Urinary bladder (tissue), 4 donors: ENCODE measurements around the gene GPR158. TPM values are rescaled to one million over a fixed set of nuclear protein-coding genes. Genes with fewer than 3 reads are reported as not detected.

Experiments used
- DNase-seq: peaks from one replicate; pipeline ENCODE4 v3.0.0-alpha.2; 2015; ENCODE audit errors: extremely low spot score
- H3K27ac ChIP-seq: one replicate; pipeline ENCODE4 v1.5.1; 2013; ENCODE audit warnings: low read depth, mild to moderate bottlenecking, moderate library complexity
- H3K36me3 ChIP-seq: one replicate; pipeline ENCODE4 v1.6.1; 2013; ENCODE audit warnings: mild to moderate bottlenecking, moderate library complexity; ENCODE audit not compliant: insufficient read depth
- H3K4me1 ChIP-seq: one replicate; pipeline ENCODE4 v1.6.1; 2013; ENCODE audit warnings: mild to moderate bottlenecking, moderate library complexity; ENCODE audit not compliant: insufficient read depth
- H3K4me3 ChIP-seq: one replicate; pipeline ENCODE4 v1.5.1; 2013; ENCODE audit warnings: low read depth, low read length
- WGBS: extraction: QIAGEN DNeasy Blood & Tissue Kit; methylation state at CpG from one replicate; pipeline ENCODE4 v1.1.7; 2013; 5-methylcytosine and 5-hydroxymethylcytosine counted together
- polyA plus RNA-seq: library from polyadenylated mRNA; stranded (reverse); fragments of 200-250 nt; gene quantifications from one replicate; pipeline ENCODE4 v1.2.3, GENCODE V29; 2013
- total RNA-seq: library from RNA; depleted of rRNA; stranded (reverse); fragments of >200 nt; gene quantifications from one replicate; pipeline ENCODE4 v1.2.3, GENCODE V29; 2014
- donor health status: healthy with polysubstance abuse.
- donor health status: healthy.

Gene GPR158
- total and polyA plus RNA-seq, 2 donors: 0.14 to 0.69 TPM

- no peak overlapping the region for H3K4me3 ChIP-seq
- no peak overlapping the region for H3K27ac ChIP-seq
- no peaks in the 10 kb centered on the region for H3K4me1 ChIP-seq
- 76% methylated on average over 2 of the region's 2 CpGs for WGBS
- no peaks in the 10 kb centered on the region for H3K36me3 ChIP-seq
- no peak for DNase-seq
Measured at GRCh38 chr10:25425776-25426175, 251.0 kb downstream of the GPR158 start.

GRCh38 chr10:25436431-25436830, 261.6 kb downstream of the GPR158 start:
- no peak for DNase-seq
- WGBS: 69% methylated on average over 2 of the region's 2 CpGs
- Histone ChIP-seq H3K4me3 (no peak overlapping the region), H3K27ac (no peak overlapping the region), H3K4me1 (no peaks in the 10 kb centered on the region), H3K36me3 (no peaks in the 10 kb centered on the region)

DNA sequence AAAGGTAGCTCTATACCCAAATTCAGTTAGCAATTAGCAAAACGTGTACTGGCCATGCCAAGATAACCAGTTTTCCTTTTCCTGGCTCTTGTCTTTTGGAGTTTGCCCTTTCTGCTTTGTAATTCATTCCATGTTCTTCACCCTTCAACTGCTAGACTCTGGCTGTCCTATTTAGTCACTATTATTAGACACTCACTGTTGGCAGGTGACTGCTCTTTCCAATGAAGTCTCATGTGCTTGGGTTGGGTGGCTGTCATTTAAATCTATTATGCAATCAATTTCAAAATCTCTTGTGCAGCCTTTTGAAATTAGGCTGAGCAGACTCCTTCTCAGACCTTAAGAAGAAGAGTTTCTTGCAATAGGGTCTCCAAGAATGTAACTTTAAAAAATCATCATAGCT, 266.5 kb downstream of the GPR158 start:
- Histone ChIP-seq H3K27ac (no peak overlapping the region), H3K4me3 (no peak overlapping the region)

DNA sequence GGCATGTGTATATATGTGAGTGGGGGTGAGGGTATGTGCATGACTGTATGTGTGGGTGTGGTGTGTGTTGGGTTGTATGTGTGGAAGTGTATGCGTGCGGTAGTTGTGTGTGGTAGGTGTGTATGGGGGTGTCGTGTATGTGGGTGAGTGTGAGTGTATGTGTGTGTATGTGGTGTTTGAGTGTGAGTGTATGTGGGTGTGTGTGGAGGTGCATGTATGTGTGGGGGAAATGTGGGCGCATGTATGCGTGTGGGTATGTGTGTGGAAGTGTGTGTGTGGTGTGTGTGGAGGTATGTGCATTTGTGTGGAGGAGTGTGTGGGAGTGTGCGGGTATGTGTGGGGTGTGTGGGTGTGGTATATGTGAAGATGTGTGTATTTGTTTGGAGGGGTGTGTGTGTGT, 269.5 kb downstream of the GPR158 start:
- WGBS: 81% methylated on average over 6 of the region's 6 CpGs
- DNase-seq: no peak
- H3K4me3 ChIP-seq: no peak overlapping the region
- no peaks in the 10 kb centered on the region for H3K4me1 ChIP-seq
- no peak overlapping the region for H3K27ac ChIP-seq
- no peaks in the 10 kb centered on the region for H3K36me3 ChIP-seq

More for the DNA sequence above, 266.5 kb downstream of the GPR158 start:
- WGBS: 70% methylated on average over 1 of the region's 1 CpG
- Histone ChIP-seq H3K4me1 (no peaks in the 10 kb centered on the region), H3K36me3 (no peaks in the 10 kb centered on the region)
- DNase-seq: no peak

GRCh38 chr10:25451401-25451800, 276.6 kb downstream of the GPR158 start:
- no peak overlapping the region for H3K4me3 ChIP-seq
- DNase-seq: no peak
- H3K4me1 ChIP-seq: no peaks in the 10 kb centered on the region
- H3K36me3 ChIP-seq: no peaks in the 10 kb centered on the region
- 82% methylated on average over 4 of the region's 4 CpGs for WGBS
- no peak overlapping the region for H3K27ac ChIP-seq

DNA sequence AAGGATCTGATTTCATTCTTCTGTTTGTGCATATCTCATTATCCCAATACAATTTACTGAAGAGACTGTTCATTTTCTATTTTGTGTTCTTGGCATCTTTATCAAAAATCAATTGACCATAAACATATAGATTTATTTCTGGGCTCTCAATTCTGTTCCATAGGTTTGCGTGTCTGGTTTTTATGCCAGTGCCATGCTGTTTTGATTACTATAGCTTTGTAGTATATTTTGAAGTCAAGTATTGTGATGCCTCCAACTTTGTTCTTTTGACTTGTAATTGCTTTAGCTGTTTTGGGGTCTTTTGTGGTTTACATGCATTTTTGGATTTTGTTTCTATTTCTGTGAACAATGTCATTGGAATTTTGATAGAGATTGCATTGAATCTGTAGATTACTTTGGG, 278.8 kb downstream of the GPR158 start:
- no peak for DNase-seq
- no peak overlapping the region for H3K4me3 ChIP-seq
- no peaks in the 10 kb centered on the region for H3K36me3 ChIP-seq
- H3K4me1 ChIP-seq: no peaks in the 10 kb centered on the region
- 52% methylated on average over 1 of the region's 1 CpG for WGBS
- no peak overlapping the region for H3K27ac ChIP-seq

- Histone ChIP-seq H3K27ac (no peak overlapping the region), H3K36me3 (no peaks in the 10 kb centered on the region), H3K4me1 (no peaks in the 10 kb centered on the region), H3K4me3 (no peak overlapping the region)
- 17% methylated on average over 4 of the region's 4 CpGs for WGBS
- DNase-seq: no peak
Measured at GRCh38 chr10:25455980-25456567, 281.3 kb downstream of the GPR158 start.

GRCh38 chr10:25457552-25457951, 282.8 kb downstream of the GPR158 start:
- 70% methylated on average over 2 of the region's 2 CpGs for WGBS

GRCh38 chr10:25465582-25466372, 291.0 kb downstream of the GPR158 start:
- H3K27ac ChIP-seq: no peak overlapping the region
- no peak overlapping the region for H3K4me3 ChIP-seq
- WGBS: 92% methylated on average over 20 of the region's 20 CpGs
- DNase-seq: no peak
- no peaks in the 10 kb centered on the region for H3K36me3 ChIP-seq
- no peaks in the 10 kb centered on the region for H3K4me1 ChIP-seq

More at GRCh38 chr10:25457552-25457951, 282.8 kb downstream of the GPR158 start:
- H3K36me3 ChIP-seq: no peaks in the 10 kb centered on the region
- DNase-seq: no peak
- H3K4me3 ChIP-seq: no peak overlapping the region
- no peak overlapping the region for H3K27ac ChIP-seq
- no peaks in the 10 kb centered on the region for H3K4me1 ChIP-seq

DNA sequence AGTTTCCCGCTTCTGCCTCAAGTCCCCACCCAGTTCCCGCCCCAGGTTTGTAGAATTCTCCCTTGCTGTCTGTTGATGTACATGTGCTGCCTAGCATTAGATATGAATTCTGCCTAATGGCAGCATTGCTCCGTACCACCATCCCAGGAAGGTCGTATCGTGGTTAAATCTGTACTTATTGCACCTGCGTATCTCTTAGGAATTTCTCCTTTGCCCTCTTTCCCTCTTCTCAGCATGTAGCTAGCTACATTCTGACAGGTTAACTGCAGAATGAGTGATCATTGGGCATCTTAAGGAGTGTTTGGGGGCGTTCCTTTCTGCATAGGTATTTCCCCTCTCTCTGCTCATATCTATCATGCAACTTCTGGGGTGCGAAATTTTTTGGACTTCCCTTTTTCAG, 293.1 kb downstream of the GPR158 start:
- DNase-seq: no peak
- Histone ChIP-seq H3K27ac (no peak overlapping the region), H3K4me3 (no peak overlapping the region), H3K36me3 (no peaks in the 10 kb centered on the region), H3K4me1 (no peaks in the 10 kb centered on the region)
- 79% methylated on average over 8 of the region's 8 CpGs for WGBS

GRCh38 chr10:25481467-25481866, 306.7 kb downstream of the GPR158 start:
- Histone ChIP-seq H3K4me3 (no peak overlapping the region), H3K4me1 (no peaks in the 10 kb centered on the region), H3K27ac (no peak overlapping the region), H3K36me3 (no peaks in the 10 kb centered on the region)
- no peak for DNase-seq
- WGBS: 81% methylated on average over 3 of the region's 3 CpGs

- H3K36me3 ChIP-seq: no peaks in the 10 kb centered on the region
- no peak overlapping the region for H3K27ac ChIP-seq
- WGBS: 66% methylated on average over 4 of the region's 4 CpGs
- no peak overlapping the region for H3K4me3 ChIP-seq
- H3K4me1 ChIP-seq: no peaks in the 10 kb centered on the region
- no peak for DNase-seq
Measured at GRCh38 chr10:25483999-25484398, 309.2 kb downstream of the GPR158 start.

- Histone ChIP-seq H3K4me1 (no peaks in the 10 kb centered on the region), H3K27ac (no peak overlapping the region), H3K4me3 (no peak overlapping the region), H3K36me3 (no peaks in the 10 kb centered on the region)
- 92% methylated on average over 5 of the region's 5 CpGs for WGBS
- DNase-seq: no peak
Measured at GRCh38 chr10:25487266-25487665, 312.5 kb downstream of the GPR158 start.

GRCh38 chr10:25492040-25492439, 317.2 kb downstream of the GPR158 start:
- 92% methylated on average over 1 of the region's 1 CpG for WGBS
- Histone ChIP-seq H3K36me3 (no peaks in the 10 kb centered on the region), H3K27ac (no peak overlapping the region), H3K4me3 (no peak overlapping the region), H3K4me1 (no peaks in the 10 kb centered on the region)
- DNase-seq: no peak
